NCI-H526 (cell line): ENCODE data around the gene TRIM17.

Experiments used
- DNase-seq, 2 experiments: peaks; one replicate each; lab custom pipeline; 2025; lab: John Stamatoyannopoulos, UW

Gene TRIM17

DNA sequence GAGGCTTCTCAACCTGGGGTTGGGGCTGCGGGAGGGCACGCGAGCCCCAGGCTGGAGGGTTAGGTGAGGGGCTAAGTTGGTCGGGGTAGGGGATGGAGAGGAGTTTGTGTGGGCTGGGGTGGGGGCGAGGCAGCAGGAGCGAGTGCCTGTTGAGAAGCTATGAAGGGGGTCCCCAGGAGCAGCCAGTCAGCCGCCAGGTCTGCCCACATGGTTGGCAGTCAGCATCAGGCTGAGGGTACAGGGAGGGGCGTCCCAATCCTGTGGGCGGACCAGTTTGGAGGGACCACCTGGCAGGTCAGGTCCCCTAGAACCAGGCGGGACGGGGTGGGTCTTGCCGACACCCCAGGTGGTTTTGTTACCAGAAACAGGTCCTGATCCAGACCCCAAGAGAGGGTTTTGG, 400 bp upstream of the TRIM17 start:
- no peak for DNase-seq

DNA sequence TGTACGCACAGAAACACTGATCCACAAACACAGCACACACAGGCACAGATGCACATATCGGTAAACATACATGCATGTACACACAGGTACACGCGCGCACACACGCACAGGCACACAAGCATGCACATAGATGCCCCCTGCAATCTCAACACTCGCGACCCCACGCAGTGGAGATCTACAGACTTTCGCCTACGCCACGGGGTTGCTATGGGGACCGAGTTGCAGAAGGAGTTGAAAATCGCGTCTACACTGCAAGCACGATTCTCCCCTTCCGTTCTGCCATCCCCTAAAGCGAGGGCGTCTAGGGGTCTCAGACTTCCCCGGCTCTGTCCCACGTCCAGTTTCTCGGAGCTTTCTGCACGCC, 826 bp downstream of the TRIM17 start:
- no peak for DNase-seq

DNA sequence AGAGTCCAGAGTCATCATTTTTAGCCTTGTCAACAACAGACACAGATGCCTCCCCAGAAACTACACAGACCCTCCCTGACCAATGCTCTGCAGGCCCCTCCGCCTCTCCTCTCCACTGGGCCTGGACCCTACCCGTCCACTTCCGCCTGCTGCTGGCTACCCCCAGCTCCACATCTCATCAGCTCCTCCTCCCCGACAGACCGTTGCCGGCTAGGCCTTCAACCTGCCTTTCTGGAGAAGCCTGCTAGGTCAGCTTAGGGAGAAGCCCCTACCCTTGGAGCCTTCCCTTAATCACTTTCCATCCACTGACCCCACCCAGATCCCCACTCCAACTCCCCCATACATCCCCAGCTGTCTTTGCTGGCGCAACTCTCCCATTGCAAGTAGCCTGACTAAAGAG, 1.4 kb downstream of the TRIM17 start:
- no peak for DNase-seq

DNA sequence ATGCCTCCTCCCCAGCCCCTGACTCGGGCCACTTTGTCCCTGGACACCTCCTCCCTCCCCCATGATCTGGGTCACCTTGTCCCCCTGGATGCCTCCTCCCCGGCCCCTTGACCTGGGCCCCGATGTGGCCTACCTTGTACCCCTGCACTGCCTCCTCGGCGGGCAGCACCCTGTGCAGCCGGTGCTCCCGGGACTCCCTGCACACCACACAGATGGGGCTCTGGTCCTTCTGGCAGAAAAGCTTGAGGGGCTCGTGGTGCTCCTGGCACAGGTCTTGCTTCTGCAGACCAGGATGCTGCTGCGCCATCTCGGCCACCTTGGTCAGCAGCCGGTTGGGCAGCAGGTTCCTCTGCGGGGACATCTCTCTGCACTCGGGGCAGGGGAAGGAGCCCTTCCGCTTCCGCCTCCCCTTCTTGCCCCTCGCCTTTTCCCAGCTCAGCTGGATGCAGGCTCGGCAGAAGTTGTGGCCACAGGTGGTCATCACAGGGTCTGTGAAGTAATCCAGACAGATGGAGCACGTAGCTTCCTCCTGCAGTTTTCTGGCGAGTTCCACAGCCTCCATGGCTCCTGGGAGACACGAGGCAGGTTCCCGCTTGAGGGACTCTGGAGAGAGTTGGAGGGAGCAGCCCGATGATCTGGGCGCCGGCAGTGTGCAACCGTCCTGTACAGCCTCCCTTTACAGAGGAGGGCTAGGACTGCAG, 2.0 kb downstream of the TRIM17 start:
- DNase-seq = no peak

DNA sequence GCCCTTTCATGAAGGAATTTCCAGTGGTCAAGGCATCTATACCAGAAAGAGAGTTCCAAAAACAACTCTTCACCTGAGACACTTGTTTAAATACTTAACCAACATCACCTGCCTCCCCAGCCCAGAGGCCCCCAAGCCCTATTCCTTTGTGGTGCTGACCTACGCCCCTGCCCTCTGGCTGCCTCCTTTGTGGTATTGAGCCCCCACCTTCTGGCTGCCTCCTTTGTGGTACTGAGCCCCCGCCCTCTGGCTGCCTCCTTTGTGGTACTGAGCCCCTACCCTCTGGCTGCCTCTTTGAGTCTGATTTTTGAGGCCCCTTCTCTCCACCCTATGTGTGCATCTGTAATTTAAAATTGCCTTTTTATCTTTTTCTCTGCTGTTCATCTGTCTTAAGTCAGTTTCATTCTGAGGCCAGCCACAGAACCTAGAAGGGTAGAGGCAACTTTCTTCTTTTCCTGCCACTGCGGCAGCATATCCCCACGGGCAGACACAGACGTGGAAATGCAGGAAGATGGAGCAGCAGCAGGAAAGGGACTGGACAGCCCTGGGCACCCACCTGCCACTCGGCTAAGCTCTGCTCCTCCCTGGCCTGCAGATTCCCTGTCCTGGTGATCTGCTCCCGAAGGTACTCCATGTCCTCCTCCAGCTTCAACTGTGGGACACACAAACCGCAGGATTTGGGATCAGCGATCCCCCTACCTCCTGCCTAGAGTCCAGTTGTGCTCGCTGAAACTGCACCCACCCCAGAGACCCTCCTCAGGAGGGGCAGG, 3.2 kb downstream of the TRIM17 start:
- no peak for DNase-seq

DNA sequence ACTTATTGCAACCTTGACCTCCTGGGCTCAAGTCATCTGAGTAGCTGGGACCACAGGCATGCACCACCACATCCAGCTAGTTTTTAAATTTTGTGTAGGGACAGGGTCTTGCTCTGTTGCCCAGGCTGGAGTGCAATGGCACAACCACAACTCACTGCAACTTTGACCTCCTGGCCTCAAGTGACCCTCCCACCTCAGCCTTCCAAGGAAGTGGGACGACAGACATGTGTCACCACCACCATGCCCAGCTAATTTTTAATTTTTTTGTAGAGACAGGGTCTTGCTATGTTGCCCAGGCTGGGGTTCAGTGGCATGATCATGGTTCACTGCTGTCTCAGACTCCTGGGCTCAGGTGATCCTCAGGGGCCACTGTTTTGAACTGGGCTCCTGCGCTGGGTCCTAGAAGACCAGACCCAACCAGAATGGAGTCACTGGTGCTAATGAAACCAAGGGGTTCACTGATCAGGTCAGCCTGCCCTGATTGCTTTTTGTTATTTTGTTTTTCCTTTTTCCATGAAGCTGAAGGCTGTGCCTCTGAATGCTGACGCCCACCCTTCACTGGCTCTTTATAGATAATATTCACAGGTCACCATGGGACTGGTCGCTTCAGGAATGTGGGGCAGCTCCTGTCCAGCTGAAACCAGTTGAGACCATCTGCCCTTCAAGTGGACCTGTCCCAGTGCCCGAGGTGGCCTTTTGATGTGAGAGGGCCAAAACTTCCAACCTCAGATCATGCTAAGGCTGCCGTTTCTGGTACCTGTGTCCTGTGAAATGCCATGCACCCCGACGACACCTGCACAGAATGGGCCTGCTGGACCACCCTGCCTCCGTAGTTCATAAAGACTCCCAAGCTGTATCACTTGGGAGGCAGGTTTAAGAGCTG, 4.9 kb downstream of the TRIM17 start:
- no peak for DNase-seq

DNA sequence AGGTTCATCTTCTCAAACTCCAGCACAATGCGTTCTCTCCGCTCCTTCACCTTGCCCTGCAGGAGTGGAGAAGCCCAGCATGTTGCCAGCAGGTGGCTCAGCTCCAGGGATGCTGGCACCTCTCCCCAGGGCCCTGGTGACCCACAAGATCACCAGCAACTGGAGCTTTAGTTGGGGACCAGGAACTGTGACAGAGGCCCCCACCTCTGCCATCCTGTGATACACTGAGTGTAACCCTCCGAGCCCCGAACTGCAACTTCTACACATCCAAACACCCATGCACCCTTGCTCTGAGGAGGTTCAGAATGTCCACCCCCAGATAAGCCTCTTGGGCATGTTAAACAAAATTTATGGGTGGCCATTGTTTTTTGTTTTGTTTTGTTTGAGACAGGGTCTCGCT, 5.5 kb downstream of the TRIM17 start:
- no peak for DNase-seq

DNA sequence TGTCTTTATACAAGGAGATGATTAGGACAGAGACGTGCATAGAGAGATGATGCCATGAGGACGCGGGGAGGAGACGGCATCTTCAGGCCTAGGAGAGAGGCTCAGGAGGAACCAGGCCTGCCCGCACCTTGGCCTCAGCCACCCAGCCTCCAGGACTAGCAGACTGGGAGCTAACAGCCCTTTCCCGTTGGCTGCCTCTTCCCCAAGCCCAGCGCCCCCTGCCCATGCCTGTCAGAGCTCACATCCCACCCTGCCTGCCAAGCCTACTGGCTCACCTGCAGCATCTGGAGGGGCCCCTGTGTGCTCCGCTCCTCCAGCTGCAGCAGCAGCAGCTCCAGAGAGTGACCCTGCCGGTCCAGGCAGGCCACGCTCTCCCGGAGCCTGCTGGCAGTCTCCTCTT, 6.0 kb downstream of the TRIM17 start:
- DNase-seq = no peak

DNA sequence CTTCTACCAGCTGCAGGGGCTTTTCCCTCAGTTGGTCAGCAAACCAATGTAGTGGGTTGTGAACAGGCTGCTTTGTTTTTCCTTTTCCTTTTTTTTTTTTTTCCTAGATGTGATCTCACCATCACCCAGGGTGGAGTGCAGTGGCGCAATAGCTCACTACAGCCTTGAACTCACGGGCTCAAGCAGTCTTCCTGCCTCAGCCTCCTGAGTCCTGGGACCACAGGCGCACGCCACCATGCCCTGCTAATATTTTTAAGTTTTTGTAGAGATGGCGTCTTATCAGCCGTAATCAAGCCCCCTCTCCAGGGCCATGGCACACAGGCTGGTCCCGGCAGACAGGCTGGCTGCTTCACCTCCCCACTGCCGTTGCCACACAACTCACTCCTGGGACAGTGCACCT, 6.6 kb downstream of the TRIM17 start:
- DNase-seq = no peak

DNA sequence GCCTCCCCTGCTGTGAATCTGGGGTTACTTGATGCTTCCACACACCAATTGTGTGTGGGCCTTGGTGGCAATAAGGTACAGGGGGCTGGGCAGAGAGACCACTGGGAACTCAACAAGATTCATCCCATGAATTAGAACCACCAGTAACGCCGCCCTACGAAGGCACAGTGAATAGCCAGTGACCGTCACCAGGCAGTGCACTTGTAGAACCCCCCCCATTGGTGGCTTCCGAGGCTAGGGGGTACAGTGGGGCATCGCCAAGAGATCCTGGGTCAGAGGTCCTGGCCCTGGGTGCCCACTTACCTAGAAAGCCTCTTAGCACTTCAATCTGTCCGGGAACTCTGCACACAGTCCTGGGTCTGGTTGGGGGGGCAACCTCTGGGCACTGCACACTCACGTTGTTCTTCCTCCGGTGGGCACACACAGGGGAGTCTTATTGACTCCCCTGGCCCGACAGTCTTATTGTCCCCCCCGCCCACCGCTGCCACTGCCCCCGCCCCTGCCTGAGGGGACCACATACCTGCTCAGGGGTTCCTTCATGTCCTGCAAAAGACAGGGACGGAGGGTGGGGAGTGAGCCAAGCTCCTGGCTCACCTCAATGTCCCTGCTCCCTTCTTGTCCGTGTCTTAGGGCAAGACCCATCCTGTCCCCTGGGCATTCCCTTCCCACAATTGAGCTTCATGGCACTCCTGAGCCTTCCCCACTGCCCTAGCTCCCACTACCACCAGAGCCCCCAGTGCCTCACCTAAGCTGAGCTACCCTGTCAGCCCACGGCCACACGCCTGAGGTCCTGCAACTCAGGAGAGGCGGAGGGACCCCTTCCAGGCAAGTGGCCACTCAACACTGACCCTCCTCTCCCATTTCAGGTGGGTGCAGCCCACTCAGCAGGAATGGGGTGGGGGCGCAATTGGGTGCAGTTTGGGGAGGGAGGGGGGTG, 7.5 kb downstream of the TRIM17 start:
- DNase-seq = no peak

DNA sequence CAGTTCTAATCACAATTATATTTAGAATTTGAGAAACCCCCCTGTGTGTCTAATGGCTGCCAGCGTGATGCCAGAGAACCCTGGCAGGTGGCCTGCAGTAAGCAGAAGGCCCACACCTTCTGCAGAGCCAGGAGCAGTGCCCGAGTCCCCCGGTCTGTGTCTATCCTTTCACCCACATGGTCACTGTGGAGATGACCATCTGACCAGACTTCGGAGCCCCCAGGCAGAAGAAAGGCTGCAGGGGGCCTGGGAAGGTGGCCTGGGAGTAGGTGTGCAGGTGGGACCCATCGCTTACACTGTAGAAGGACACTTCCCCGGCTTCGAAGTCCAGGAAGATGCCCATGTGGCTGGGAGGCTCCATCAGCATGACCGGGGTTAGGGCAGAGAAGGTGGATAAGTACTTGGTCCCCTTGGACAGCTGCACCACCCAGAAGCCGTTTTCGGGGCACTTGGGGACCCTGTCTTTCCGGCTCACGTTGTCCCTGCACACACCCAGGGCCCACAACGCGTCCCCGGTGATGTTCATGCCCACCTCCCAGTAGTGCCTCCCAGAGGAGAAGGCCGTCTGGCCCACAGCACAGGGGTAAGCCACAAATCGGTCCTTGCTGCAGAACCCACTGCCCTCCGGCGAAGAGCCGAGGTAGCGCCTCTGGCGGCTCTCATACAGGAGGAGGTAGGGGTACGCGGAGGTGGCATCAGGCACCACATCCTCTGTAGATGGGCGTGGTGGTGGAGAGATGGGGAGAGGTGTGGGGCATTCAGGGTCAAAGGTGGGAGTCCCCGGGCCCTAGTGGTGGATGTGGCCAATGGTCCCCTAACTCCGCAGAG, 8.4 kb downstream of the TRIM17 start:
- DNase-seq = no peak

DNA sequence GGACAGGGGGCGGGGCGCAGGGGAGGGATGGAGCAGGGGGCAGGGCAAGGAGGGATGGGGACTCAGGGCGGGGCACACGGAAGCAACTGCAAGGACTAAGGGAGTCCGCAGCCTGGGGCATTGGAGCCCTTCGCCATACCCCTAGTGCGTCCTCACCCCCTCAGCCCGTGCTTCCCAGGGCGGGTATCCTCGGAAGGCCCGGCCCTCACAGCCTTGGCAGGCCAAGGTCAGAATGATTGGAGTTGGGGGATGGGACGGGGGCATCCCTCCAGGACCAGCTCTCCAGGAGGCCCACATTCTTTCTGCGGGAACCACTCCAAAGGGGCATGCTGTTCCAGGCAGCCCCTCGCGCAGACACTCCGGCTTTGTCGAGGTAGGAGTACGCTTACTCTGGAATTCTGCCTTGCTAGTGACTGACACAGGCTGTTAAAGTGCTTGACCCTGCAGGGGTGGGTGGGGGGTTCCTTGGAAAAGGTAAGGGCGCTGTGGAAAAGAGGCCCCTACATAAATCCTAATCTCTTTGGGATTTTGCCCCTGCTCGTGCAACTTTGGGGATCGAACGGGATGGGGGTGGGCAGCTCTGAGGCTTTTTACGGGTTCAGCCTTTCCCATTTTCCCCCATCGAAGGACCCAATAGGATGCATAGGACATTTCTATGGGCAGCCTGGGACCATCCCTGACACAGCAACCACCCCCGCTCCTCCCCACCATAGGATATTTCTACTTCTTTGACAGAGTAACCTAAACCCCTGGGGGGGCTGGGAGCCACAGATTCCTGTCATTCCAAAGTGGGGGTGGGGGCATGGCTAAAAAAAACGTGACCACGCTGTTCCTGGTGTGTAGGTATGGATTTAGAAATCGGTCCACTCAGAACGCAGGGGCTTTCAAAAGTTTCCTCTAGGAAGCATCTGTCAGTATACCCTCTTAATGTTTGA, 9.3 kb downstream of the TRIM17 start:
- DNase-seq = no peak

DNA sequence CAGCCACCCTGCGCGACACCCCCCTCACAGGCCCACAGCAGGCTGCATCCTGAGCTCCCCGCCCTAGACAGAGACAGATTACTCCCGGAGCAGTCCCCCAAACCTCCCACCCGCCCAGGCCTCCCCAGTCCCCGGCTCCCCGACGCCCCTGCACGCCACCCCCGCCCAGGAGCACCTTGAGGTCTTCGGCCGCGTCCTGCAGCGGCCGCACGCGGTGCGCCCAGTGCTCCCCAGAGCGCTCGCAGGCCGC, 10.8 kb downstream of the TRIM17 start:
- DNase-seq = no peak

DNA sequence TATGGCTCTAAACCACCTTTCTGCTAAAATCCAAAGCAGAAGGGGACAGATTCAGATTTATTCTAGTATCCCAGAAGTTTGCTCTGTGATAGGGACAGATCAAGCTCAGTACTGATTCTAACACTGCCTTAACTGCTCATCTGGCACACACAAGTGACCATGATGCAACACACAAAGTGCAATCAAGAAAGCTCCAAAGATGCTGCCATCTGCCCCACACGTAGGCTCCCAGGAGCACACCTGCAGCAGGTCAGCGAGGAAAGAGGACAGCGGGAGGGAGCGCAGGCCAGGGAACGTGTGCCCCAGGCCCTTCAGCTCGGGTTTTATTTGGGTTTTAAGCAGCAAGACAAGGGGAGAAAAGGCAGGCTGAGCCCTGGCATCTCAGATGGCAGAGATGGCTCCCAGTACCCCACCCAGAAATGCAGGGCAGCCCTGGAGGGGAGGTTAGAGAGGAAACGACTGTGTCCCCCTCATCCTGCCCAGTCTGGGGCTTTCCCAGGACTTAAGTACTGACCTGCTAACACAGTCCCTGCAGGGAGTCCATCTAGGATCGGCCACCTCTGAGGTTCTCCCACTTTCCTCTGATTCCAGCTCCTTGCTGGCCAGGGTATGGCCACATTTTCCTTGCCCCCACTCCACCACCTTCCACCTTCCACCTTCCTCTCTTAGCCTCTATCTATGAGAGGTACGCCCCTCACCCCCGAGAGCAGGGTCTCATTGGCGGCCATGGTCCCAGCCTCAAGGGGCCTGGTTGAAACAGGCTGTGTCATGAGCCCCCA, 11.3 kb downstream of the TRIM17 start:
- no peak for DNase-seq

DNA sequence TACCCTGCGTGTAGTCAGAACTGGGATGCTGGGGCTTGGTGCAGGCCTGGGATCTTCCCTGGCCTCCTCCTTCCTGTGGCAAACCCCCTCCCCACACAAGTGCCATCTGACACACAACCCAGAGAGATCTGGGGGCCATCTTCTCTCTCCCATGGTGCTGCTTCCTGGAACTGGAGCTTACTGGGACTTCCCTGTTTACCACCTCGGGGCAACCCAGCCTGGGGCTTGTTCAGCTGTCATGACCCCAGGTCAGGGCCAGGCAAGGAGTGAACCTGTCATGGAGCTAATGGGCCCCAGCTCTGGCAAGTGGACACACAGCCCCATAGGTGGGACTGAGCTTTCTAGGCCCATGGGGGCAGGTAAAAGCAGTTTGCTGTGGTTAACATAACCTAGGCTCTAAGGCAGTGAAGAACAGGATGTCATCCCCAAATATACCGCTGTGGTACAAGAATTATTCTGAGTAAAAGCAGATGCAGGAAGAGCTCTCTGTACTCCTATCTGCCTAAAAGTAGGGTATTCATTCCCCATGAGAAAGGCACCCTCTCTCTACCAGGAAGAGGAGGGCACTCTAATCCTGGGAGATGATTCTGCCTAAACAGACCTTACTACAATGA, 12.4 kb downstream of the TRIM17 start:
- no peak for DNase-seq

DNA sequence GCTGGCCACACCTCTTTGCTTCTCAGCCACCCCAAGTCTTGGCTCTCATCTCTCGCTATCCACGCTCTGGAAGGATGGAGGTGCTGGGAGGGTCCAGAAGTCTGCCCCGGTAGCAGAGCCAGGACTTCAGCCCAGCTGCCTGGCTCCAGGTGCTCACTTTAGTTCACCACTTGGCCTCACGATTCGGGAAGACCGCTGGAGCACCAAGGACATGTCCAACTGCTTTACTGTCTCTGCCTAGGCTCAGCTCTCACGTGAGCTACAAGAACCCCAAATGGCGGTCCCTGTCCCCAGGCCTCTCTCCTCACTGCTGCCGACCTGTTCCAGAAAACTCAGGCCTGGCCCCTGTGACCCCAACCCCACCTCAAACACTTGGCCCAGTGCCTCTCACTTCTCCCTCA, 13.4 kb downstream of the TRIM17 start:
- DNase-seq = no peak

DNA sequence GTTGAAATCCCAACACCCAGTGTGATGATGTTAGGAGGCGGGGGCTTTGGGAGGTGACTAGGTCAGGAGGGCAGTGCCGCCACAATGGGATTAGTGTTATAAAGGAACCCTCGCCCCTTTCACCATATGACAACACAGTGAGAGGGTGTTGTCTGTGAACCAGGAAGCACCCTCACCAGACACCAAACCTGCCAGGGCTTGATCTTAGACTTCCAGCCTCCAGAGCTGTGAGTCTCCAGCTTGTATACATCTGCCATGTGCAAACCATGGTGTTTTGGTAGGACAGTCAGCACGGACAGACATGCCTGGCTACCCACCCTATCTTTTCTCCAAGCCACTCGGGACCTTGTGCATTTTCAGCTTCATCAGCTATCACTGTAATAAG, 14.0 kb downstream of the TRIM17 start:
- no peak for DNase-seq

DNA sequence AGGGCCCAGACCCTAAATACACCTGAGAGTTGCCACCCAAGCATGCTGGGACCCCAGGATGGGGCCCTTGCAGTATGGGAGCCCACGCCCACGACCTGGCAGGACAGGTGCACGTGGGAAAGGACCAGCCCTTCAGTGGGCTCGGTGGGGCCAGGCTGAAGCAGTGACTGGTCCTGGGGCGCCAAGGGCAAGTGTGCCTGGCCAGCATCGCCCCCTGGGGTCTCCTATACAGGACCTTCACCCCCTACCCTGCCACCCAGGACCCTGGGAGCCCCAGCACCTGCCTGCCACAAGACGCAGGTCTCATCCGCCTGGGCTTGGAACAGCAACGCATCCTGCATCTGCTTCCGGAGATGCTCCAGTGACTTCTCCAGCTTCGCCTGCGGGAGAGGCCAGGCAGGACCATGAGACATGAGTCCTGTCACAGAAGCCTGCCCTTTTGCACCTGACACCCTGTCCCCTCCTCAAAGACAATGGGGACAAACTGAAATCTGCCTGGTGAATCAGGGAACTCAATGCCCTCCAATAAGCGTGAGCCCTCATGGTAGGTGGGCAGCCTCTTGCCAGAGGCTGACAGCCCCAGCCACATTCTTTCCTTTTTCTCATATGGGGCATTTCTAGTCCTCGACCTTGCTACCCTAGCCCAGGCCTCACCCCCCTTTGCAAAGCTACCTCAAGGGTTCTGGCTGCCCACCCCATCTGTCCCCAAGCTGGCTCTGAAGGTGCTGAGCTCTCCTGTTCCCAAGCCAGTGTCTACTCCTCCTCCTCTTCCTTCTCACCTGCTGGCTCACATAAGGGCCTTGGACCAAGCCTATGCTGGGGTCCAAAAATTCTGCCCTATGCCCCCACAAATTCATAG, 14.7 kb downstream of the TRIM17 start:
- no peak for DNase-seq
